ENCODE measurements around the gene MPL.
A peak's percentile ranks its signal among the peaks of the same experiment; 100 is the strongest.

MPL gene

DNA sequence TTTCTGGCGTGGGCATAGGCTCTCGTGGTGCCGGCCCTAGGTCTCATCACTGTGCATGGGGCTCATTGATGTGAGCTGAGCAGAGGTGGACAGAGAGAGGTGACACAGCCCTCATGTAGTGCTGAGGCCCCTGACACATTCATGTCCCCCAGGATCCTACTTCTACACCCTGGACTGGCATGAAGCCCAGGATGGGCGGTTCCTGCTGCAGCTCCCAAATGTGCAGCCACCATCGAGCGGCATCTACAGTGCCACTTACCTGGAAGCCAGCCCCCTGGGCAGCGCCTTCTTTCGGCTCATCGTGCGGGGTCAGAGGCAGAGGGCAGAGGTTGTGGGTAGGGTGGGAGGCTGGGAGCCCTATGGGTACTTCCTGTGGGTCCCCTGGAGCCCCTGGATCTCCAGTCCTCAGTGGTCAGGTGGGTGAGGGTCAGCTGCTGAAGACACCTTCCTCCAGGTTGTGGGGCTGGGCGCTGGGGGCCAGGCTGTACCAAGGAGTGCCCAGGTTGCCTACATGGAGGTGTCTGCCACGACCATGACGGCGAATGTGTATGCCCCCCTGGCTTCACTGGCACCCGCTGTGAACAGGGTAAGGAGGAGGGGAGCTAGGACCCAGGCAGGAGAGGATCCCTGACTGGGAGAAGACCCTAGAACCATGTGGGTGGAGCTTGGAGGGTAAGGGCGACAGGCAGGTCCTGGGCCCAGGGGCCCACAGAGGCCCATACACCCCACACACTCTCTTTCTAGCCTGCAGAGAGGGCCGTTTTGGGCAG, 30.7 kb upstream of the MPL start:
- DNase-seq: no peak

- DNase-seq: no peak
These were observed 30.0 kb upstream of the MPL start for GRCh38 chr1:43307458-43308158.

- no peak for DNase-seq
These were observed 28.8 kb upstream of the MPL start for GRCh38 chr1:43308635-43309404.

GRCh38 chr1:43309405-43310025, 28.1 kb upstream of the MPL start:
- DNase-seq: no peak

DNA sequence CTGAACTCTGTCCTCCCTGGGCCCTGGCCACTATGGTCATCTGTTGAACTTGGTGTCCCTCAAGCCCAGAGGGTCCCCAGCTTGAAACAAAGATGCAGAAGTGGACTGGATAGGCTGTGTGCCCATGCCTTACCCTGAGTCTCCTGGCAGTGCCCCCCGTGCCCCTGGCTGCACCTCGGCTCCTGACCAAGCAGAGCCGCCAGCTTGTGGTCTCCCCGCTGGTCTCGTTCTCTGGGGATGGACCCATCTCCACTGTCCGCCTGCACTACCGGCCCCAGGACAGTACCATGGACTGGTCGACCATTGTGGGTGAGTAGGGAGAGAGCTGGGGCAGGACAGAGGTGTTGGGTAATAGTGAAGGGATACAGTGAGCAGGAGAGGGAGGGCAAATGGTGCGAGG, 26.1 kb upstream of the MPL start:
- no peak for DNase-seq

DNA sequence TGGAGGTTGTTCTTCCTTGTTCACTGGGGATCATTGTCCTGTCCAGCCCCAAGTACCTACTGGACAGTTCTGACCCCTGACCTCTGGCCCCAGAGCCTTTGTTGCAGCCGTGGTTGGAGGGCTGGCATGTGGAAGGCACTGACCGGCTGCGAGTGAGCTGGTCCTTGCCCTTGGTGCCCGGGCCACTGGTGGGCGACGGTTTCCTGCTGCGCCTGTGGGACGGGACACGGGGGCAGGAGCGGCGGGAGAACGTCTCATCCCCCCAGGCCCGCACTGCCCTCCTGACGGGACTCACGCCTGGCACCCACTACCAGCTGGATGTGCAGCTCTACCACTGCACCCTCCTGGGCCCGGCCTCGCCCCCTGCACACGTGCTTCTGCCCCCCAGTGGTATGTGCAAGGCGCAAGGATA, 25.4 kb upstream of the MPL start:
- DNase-seq: no peak

DNA sequence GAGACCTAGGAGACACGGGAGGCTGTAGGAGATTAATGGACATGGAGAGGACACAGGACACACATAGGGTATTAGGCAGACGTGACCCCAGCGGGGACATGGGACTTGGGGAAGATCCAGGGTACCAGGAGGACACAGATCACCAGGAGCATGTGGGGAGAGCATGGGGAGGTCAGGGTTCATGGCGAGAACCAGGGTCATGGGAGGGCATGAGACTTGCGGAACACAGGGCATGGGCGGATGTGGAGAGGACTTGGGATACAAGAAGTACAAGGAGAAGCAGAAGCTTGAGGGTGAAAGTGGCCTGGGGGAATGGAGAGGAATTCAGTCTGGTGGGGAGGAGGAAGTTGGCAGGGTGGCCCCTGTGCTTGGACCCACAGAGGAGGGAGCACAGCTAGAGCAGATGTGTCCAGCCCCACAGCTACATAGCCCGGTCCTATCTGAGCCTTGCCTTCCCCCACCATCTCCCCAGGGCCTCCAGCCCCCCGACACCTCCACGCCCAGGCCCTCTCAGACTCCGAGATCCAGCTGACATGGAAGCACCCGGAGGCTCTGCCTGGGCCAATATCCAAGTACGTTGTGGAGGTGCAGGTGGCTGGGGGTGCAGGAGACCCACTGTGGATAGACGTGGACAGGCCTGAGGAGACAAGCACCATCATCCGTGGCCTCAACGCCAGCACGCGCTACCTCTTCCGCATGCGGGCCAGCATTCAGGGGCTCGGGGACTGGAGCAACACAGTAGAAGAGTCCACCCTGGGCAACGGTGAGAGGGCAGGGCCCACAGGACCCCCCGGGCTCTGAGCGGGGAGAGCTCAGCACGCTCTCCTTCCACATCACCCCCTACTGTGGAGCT, 24.7 kb upstream of the MPL start:
- no peak for DNase-seq

GRCh38 chr1:43313771-43314170, 23.8 kb upstream of the MPL start:
- DNase-seq: peak; percentile 53

DNA sequence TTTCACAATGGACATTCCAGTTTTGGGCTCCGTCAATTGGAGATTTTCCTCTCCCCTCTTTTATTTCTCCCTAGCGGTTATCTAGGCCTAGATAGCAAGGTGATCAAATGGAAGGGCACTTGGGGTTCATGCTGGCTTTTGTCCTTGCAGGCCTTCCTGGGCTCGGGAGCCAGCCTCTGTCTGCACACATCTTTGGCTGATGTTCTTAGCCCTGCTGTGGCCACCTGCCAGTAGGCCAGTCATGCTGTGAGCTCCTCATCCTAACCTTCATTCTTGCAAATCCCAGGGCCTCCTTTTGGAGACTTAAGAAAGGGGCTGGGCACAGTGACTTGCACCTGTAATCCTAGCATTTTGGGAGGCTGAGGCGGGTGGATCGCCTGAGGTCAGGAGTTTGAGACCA, 23.4 kb upstream of the MPL start:
- no peak for DNase-seq

- DNase-seq: no peak
These were observed 22.1 kb upstream of the MPL start for GRCh38 chr1:43315481-43315880.

GRCh38 chr1:43315963-43316737, 21.5 kb upstream of the MPL start:
- DNase-seq: no peak

DNA sequence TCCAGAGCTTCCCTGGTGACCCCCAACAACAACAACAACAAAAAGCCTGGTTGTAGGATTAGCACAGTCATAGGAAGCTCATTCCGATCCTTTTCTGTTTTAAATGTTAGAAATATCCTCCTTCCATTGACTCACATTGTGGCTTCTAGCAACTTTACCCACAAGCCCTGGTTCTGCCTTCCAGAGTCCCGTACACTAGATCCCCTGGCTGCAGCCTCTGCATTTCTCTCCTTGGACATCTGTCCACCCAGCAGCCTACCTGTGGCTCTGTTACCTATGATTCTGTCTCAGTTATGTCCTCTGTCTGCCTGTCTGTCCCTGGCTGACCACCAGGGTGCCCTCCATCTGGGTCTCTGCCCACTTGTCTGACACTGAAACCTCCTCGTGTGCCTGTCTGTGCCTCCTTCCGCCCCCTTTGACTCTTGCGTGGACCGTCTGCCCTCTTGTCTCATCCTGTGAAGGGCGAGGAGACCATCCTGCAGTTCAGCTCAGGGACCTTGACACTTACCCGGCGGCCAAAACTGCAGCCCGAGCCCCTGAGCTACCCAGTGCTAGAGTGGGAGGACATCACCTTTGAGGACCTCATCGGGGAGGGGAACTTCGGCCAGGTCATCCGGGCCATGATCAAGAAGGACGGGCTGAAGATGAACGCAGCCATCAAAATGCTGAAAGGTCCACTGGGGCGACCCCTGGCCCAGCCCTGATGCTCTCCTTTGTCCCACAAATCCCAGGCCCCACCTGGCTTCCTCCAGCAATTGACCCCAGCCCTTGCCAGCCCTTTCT, 20.7 kb upstream of the MPL start:
- no peak for DNase-seq

- no peak for DNase-seq
These were observed 19.7 kb upstream of the MPL start for GRCh38 chr1:43317817-43318471.

DNA sequence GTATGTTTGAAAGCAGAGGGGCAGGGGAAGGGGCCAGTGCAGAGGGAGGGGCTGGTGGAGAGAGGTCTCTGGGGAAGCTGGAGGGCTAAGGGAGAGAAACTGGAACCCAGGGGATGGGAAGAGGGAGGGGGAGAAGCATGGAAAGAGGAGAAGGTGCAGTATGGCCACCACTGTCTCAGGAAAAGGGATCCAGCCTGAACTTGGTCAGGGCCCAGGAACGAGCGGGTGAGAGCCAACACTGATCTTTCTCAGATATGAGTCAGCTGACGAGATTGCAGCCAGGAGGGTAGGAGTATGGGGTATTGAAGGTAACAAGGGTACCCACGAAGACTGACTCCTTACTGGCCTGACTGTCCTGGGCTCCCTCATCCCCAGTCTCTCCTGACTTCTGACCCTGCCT, 18.8 kb upstream of the MPL start:
- DNase-seq: no peak

GRCh38 chr1:43319288-43319687, 18.3 kb upstream of the MPL start:
- no peak for DNase-seq

DNA sequence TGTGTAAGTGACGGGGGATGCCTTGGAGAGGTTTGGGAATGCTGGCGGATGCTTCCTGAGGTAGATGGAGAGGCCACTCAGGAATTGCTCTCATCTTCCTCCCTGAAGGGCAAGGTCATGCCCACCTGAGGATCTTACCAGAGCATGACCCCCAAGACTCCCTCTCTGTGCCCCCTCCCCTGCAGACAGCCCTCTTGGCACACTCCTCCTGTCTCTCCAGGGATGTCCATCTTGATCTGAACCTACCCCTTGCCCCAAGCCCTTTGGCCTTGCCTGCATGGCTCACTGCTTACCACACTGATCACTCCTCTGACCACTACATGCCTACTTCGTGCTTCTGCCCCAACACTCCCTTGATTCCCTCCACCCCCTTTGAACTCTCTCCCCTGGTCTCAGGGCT, 17.9 kb upstream of the MPL start:
- no peak for DNase-seq

- DNase-seq: no peak
These were observed 16.2 kb upstream of the MPL start for GRCh38 chr1:43321331-43321891.

GRCh38 chr1:43322506-43322905, 15.1 kb upstream of the MPL start:
- DNase-seq: no peak

DNA sequence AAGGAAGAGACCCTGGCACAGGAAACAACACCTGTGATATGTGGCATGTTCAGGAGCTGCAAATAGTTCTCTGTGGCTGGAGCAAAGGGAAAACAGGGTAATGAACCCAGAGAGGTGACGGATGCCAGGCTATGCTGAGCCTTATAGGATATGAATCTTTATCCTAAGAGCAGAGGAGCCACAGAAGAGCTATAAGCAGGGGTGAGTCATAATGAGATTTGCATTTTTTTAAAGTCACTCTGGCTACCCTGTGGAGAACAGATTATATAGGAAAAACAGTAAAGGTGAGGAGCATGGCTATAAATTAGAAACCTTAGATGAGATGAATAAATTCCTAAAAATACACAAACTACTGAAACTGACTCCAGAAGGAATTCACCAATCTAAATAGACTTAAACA, 12.8 kb upstream of the MPL start:
- DNase-seq: no peak

GRCh38 chr1:43325381-43325780, 12.2 kb upstream of the MPL start:
- no peak for DNase-seq
